Measurements from ENCODE around the gene TREM1.

TREM1 gene

DNA sequence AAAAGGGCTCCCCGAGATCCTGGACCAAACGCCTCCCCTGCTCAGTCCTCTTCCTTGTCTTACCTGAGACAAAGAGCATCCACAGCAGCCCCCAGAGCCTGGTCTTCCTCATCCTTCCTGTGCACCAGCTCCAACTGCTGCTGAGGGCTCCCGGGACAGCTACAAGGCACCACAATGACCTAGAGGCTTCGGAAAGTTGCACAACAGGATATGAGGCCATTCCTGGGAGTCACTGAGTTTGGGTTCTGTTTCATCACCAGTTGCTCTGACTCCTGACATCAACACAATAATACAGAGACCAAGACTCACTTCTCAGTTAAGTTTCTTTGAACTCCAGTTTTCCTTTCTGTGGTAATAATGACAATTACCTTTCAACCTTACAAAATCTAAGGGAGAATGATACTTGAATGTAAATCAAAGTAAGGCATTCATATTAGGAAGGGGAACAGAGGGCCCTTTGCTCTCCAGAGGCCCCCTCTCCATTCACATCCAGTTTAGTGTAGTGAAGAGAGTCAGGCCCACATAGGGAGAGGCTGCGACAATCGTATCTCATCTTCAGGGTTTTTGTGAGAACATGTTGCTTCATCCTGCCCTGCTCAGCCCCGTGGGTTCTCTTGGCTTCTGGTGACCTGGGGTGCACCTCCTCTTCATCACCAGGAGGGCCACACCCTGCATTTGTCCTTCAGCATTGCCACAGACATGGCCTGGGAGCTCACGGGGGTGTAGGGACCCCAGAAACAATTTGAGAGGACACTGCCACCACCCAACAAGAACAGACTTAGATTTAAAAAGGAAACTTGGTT, at the start of gene TREM1:
TREM1 (minus strand) TSS at position 139 of the 803 bp plus-strand sequence; CDS start at position 112, 27 bp downstream.
- Mint-ChIP-seq H3K4me3 (no peak within 1 kb of the TSS), H3K27me3 (peaks cover 6% of the 10 kb centered on the region), H3K27ac (no peak within 1 kb of the TSS), H3K4me1 (peaks cover 20% of the 10 kb centered on the region), H3K9me3 (no peaks in the 10 kb centered on the region)
- ATAC-seq (peak; percentile 48), DNase-seq (no peak)

DNA sequence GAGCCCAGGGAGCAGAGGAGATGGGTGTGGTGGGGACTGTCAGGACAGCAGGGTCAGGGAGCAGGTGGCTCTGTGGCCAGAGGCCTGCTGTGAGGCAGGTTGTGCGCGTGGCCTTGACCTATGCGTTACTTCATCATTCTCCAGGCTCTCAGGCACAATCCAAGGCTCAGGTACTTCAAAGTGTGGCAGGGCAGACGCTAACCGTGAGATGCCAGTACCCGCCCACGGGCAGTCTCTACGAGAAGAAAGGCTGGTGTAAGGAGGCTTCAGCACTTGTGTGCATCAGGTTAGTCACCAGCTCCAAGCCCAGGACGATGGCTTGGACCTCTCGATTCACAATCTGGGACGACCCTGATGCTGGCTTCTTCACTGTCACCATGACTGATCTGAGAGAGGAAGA, 49.5 kb upstream of the TREM1 start:
- DNase-seq (no peak), ATAC-seq (no peak)
- H3K27me3 Mint-ChIP-seq: no peaks in the 10 kb centered on the region
- H3K4me1 Mint-ChIP-seq: peaks cover 58% of the 10 kb centered on the region
- H3K27ac Mint-ChIP-seq: peak overlapping the region; percentile 72 to 94
- peak overlapping the region; percentile 20 to 79 for H3K4me3 Mint-ChIP-seq
- H3K9me3 Mint-ChIP-seq: no peaks in the 10 kb centered on the region

DNA sequence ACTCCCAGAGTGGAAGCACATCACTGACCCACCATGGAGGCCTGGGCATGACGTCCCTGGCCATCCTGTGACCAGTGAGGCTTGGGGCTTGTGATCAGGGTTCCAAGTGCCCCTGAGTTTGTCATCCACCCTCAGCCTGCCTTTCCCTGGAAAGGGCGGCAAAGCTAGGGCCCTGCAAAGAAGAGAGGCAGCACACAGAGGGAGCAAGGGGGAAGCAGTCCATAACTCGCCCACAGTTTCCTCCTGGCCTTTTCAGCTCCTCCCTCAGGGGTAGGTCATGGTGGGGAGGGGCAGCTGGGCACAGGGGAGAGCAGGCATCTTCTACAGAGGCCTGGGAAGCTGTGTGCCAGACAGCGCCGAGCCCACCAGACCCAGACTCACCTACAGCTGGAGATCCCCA, 48.8 kb upstream of the TREM1 start, which contains the start of gene NCR2:
NCR2 (plus strand) TSS at position 313 of the 400 bp plus-strand sequence. CDS start 269 bp downstream, outside the sequence.
- ATAC-seq (no peak), DNase-seq (no peak)
- no peaks in the 10 kb centered on the region for H3K9me3 Mint-ChIP-seq
- H3K4me1 Mint-ChIP-seq: peaks cover 58% of the 10 kb centered on the region
- no peaks in the 10 kb centered on the region for H3K27me3 Mint-ChIP-seq
- H3K4me3 Mint-ChIP-seq: peak within 1 kb of the TSS; percentile 69 to 79
- peak within 1 kb of the TSS; percentile 91 to 94 for H3K27ac Mint-ChIP-seq

DNA sequence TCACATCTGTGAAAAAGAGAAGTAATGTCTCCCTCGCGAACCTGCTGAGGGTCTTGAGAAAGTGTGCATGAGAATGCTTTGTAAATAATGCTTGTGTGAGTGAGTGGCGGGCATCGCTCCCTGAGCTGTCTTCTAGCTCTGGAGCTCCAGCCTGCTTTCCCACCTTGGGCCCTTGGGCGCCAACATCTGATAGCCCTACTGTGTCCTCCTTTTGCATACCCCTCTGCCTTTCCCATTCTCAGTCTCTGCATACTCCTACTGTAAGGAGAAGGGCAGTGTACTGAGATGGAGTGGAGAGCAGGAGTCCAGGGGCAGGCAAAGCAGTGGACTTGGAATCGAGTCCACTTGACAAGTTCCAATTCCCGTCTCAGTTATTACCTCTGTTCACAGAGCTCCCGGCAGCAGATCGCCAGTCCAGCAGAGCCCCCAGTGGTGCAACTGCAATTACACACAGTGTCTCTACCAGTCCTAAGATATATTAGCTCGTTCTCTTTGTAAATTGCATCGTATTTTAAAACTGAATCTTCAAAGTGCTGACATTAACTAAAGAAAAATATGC, 48.1 kb upstream of the TREM1 start:
- Mint-ChIP-seq H3K4me3 (peak overlapping the region; percentile 64 to 69), H3K9me3 (no peaks in the 10 kb centered on the region)
- ATAC-seq: peak; percentile 32

DNA sequence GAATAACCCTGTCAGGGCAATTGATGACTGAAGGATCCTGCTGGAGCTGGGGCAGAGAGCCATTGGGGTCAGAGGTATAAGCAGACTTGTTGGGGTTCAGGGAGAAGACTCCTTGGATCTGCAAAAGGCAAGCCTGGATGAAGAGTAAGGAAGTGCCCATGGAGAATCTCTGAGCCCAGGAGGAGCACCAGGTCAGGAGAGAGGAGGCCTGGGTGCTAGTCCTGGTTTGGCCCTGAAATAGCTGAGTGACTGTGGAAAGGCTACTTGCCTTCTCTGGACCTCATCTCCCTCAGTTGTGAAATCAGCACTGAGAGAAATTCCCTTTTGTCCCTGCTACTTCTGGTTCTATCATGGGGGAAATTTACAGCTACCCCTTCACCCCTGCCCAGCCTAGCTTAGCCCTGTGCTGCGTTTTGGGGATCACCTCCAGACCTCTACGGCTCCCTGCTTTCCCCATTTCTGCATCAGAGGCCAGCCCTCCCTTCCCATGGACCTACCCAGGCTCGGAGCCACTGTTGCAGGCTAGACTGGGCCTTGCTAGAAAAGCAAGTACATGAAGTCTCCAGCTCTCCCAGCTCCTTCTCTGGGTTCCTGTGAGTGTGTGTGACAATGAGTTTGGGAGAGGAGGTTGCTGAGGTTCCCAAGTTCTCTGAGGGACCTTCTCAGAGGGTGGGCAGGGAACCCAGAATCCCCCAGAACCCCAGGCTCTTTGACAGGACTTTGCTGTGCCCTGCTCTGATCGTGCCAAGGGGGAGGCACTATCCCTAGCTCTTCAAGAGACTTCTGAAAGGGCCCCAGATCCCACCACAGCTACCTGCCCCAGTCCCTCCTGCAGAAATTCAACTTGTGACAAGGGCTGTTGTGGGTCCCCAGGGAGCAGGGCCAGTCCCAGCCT, 46.6 kb upstream of the TREM1 start:
- H3K27ac Mint-ChIP-seq: peak overlapping the region; percentile 91
- DNase-seq: no peak
- no peaks in the 10 kb centered on the region for H3K27me3 Mint-ChIP-seq
- peak overlapping the region; percentile 64 to 69 for H3K4me3 Mint-ChIP-seq
- ATAC-seq: peak; percentile 1
- peaks cover 58% of the 10 kb centered on the region for H3K4me1 Mint-ChIP-seq
- no peaks in the 10 kb centered on the region for H3K9me3 Mint-ChIP-seq

More for the DNA sequence above, 48.1 kb upstream of the TREM1 start:
- peak overlapping the region; percentile 91 for H3K27ac Mint-ChIP-seq
- peaks cover 58% of the 10 kb centered on the region for H3K4me1 Mint-ChIP-seq
- DNase-seq: peak; percentile 24 to 45
- H3K27me3 Mint-ChIP-seq: no peaks in the 10 kb centered on the region

DNA sequence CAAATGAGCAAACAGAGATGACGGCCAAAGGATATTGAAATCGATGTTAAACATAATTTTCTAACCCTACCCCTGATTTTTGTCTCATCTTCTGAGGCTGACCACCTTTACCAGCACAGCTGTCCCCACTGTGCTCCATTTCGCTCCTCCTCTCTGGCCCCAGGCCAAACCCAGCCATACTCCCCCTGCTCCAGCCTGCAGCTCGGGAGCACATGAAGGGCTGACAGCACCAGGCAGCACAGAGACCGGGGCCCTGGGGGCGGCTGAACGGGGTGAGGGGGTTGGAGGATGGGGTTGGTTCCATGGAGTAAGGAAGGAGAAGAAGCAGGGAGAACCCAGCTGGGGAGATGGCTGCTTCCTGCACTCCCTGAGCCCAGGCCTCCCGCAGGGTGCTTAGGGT, 45.8 kb upstream of the TREM1 start:
- no peak for ATAC-seq
- DNase-seq: no peak
- no peaks in the 10 kb centered on the region for H3K9me3 Mint-ChIP-seq
- H3K27ac Mint-ChIP-seq: peak overlapping the region in 1 of 2 donors; percentile 50
- no peaks in the 10 kb centered on the region for H3K27me3 Mint-ChIP-seq
- peaks cover 58% of the 10 kb centered on the region for H3K4me1 Mint-ChIP-seq
- H3K4me3 Mint-ChIP-seq: peak overlapping the region in 1 of 2 donors; percentile 64

DNA sequence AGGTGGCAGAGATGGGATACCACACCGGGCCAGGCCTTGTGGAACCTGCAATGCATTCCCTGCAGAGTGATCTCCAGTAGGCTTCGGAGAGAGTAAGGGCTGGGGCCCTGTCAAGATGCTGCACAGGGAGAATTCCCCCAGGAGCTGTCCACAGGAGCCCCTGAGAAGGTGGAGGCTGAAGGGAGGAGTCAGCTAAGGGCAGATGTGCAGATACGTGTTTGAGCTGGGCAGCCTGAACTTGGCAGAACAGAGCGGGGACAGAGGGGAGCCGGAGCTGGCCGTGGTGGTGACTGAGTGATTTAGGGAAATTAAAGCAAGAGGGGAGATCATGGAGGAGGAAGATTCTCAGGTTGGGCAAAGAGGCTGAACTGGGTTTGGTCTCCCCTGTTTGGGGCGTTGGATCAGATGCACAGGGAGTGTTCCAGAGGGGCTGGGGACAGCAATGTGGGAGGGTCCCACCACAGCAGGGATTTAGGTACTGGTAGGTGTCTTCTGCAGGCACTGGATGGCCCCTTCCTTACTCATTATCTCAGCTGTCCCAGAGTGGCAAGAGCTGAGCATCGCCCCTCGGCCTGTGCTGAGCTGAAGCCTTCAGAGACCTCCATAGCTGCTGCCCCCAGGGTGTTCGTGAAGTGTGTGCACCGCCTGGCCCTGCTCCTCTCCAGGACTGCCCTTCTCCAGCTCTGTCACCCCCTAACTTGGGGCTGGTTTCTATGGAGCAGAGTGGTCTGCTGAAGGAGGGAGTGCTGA, 45.1 kb upstream of the TREM1 start:
- DNase-seq: no peak
- Mint-ChIP-seq H3K27me3 (no peaks in the 10 kb centered on the region), H3K27ac (peak overlapping the region in 1 of 2 donors; percentile 94), H3K4me3 (peak overlapping the region in 1 of 2 donors; percentile 2), H3K9me3 (no peaks in the 10 kb centered on the region), H3K4me1 (peaks cover 55% of the 10 kb centered on the region)
- ATAC-seq: no peak

DNA sequence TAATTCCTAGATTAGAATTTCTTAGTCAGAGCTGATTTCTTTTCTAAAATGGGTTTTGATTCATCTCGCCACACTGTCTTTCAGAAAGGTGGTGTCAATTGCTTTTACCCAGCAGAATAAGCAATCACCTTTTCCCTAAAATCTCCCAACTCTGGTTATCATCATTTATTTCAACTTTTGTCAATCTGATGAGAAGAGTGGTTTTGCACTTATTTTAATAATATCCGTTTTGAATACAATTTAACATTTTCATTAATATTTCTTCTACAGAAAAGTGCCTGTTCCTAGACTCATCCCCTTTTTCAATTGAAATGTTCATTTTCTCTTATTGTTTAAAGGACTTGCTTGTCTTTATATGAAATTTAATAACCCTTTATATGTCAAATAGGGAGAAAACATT, 40.7 kb upstream of the TREM1 start:
- DNase-seq (no peak), ATAC-seq (no peak)
- no peak overlapping the region for H3K4me3 Mint-ChIP-seq
- H3K27me3 Mint-ChIP-seq: peaks cover 7% of the 10 kb centered on the region
- H3K27ac Mint-ChIP-seq: no peak overlapping the region
- H3K9me3 Mint-ChIP-seq: no peaks in the 10 kb centered on the region
- H3K4me1 Mint-ChIP-seq: peaks cover 11% of the 10 kb centered on the region

DNA sequence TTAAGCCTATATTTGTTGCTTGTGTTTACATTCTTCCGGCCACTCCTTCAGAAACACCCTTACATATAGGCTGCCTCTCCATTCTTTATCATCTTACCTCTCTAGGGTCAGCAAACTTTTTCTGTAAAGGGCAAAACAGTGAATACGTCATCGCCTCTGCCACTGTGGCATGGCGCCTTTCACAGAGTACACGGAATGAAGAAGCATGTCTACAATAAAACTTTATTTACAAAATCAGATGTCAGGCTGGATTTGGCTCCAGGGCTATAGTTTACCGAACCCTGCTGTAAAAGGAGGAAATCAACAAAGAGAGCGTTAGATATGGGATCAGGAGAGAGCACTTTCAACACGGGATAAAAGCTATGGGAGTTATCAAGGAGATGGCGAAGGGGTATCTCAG, 39.6 kb upstream of the TREM1 start:
- Mint-ChIP-seq H3K9me3 (no peaks in the 10 kb centered on the region), H3K27me3 (peaks cover 7% of the 10 kb centered on the region), H3K27ac (no peak overlapping the region), H3K4me3 (no peak overlapping the region), H3K4me1 (no peaks in the 10 kb centered on the region)
- DNase-seq (no peak), ATAC-seq (no peak)

DNA sequence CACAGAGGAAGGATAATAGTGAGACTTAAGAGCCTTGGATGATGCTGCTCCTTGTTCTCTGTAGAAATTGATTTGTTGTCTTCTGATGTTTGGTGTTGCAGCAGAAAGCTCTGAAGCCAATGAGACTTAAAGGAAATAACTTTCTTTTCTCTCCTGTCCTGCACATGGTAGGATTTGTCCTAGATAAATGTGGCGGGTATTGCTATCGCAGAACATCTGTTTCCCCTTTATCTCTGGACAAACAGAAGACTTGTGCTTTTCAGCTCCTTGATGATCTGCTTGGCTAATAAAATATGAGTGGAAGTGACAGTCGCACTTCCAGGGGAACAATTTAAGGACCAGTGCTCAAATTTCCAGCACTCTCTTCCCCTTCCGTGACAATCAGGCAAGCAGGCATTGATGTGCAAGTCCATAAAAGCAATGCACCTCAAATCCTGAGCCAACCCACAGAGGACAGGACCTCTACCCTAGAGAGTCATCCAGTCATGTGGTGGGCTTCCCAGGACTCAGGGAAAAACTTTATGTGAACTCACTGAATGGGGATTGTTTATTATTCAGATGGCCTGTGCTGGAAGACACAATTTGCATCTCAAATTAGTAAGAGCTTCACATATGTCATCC, 39.1 kb upstream of the TREM1 start:
- ATAC-seq (no peak), DNase-seq (no peak)
- H3K27ac Mint-ChIP-seq: no peak overlapping the region
- no peak overlapping the region for H3K4me3 Mint-ChIP-seq
- H3K9me3 Mint-ChIP-seq: no peaks in the 10 kb centered on the region
- peaks cover under 1% of the 10 kb centered on the region for H3K4me1 Mint-ChIP-seq
- peaks cover 7% of the 10 kb centered on the region for H3K27me3 Mint-ChIP-seq

DNA sequence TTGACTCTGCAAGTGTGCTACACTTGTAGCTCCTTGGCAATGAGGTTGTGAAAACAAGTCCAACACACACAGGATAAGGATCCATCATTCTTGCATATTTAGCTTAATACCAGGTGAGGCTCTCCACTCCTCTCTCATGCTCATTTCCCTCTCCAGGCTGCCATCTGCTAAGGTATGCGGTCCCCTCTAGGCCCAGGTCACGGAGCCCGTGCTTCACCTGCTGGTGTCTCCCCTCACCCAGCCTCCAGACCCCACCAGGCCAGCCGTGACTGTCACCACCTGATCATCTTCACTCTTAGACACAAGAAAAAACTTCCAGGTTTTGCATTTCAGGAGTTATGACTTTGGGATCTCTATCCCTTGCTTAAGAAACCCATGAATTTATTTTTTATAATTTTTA, 34.7 kb upstream of the TREM1 start:
- DNase-seq (no peak), ATAC-seq (no peak)
- Mint-ChIP-seq H3K4me3 (no peak overlapping the region), H3K4me1 (peaks cover 27% of the 10 kb centered on the region), H3K27me3 (peaks cover 4% of the 10 kb centered on the region), H3K9me3 (no peaks in the 10 kb centered on the region), H3K27ac (no peak overlapping the region)

DNA sequence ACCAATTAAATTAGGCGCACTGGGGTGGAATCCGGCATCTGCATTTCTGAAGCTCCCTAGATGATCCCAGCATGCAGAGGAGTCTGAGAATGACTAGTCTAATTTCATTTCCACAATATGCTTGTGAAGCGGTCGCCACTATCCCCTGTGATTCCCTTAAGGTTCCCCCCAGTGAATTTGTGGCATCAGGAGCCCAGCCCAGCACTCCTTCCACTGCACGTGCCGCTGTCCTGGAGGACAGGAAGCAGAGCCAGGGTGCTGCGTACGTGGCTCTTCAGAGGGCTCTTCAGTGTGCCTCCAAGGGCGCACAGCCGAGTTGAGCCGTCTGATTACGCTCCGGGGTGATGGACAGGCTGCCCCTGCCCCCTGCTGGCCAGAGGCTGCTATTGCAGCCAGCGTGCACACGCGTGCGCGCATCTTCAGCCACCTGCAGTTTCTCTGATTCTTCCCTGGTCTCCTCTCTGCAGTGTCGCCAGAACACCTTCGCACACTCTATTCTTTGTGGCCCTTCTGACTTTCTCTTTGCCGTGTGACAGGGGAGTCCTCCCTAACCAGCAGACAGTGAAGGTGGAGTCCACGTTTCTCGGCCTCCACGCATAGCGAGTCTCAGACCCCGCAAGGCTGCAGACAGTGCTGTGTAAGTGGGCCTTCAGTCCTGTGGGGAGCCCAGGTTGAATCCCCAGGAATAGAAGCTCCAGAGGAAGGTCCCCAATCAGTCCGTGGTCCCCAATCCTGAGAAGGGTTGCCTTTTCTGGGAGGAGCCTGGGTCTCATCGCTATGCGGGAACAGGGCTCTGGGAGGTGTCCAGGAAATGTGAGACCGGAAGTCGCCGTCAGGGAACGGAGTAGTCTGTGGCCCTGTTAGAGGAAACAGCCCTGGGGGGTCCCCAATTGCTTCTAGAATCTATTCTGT, 32.4 kb upstream of the TREM1 start:
- H3K9me3 Mint-ChIP-seq: no peaks in the 10 kb centered on the region
- peak overlapping the region; percentile 74 to 76 for H3K4me3 Mint-ChIP-seq
- peak overlapping the region; percentile 69 to 81 for H3K27ac Mint-ChIP-seq
- H3K27me3 Mint-ChIP-seq: peaks cover 10% of the 10 kb centered on the region
- peak; percentile 84 to 88 for DNase-seq
- peaks cover 27% of the 10 kb centered on the region for H3K4me1 Mint-ChIP-seq
- peak; percentile 98 for ATAC-seq

DNA sequence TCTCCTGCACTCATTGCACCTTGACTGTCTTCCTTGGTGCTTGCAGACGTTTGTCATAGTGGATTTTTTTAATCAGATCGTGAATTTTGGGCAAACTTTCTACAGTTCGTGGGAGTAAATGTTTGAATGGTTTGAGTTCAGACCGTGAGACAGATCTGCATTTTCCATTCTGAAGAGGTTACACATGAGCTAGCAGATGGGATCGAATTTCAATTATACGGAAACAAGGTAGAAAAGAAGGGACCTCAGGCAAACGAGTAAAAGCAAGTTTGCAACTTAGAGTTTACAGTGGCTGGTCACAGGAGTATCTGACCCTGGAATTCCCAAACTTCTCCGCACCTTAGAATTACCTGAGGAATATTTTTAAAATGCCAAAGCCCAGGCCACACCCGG, 31.8 kb upstream of the TREM1 start:
- Mint-ChIP-seq H3K27me3 (peaks cover 17% of the 10 kb centered on the region), H3K4me1 (peaks cover 27% of the 10 kb centered on the region), H3K27ac (no peak overlapping the region), H3K4me3 (peak overlapping the region; percentile 74 to 76), H3K9me3 (no peaks in the 10 kb centered on the region)
- ATAC-seq (no peak), DNase-seq (no peak)
